Measurements from ENCODE around the gene SERGEF. TPM values are rescaled to one million over a fixed set of nuclear protein-coding genes. Genes with fewer than 3 reads are reported as not detected.

SERGEF gene
- total RNA-seq, 1 experiment from 2014 or later = 26.1 TPM

DNA sequence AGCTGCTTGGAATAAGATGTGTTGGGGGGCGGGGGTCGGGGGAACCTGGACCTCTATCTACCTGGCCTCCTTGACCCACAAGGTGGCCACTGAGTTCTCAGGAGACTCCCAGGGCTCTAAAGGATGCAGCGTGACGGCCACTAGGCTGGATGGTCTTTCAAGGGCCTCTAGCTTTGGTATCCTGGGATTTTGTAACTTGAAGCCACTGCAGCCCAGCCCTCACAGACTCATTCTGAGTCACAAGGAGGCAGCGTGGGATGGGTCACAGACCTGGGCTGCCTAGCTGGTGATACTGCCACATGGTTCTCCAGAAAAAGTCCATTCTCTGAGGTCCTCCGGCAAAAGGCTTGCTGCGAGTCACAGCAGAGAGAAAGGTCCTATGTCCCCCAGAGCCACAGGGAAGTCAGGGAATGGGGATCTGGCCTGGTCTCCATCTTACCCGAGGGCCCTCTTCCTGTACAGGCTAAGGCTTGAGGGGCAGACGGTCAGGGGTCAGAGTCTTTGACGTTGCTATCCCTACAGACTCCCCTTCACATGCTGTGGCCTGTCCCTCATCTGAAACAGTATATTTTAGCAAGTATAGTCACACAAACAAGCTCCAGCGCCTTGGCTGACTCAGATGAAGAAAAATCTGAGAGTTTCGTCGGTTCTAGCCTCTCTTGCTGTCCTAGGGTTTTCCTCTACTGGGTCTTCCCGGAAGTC, 225.9 kb downstream of the SERGEF start:
- DNase-seq (ENCODE audit: low spot score) = peak; percentile 66

DNA sequence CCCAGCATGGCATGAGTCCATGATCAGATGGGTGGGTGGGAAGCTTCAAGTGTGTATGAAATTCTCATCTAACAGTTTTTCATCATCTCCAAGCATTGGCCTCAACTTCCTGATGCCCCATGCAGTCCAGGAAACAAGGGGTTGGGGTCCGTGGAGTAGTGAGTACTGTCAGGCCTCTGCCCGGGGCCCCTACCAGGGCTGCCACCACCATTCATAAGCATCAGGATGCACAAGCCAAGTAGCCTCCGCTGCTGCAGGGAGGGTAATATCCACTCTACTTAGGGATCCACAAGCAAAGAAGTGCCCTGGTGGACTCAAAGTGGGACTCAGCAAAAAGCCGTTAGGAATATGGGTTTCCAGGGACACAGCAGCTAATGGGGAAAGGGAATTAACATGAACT, 229.0 kb downstream of the SERGEF start:
- DNase-seq (ENCODE audit: low spot score) = no peak

DNA sequence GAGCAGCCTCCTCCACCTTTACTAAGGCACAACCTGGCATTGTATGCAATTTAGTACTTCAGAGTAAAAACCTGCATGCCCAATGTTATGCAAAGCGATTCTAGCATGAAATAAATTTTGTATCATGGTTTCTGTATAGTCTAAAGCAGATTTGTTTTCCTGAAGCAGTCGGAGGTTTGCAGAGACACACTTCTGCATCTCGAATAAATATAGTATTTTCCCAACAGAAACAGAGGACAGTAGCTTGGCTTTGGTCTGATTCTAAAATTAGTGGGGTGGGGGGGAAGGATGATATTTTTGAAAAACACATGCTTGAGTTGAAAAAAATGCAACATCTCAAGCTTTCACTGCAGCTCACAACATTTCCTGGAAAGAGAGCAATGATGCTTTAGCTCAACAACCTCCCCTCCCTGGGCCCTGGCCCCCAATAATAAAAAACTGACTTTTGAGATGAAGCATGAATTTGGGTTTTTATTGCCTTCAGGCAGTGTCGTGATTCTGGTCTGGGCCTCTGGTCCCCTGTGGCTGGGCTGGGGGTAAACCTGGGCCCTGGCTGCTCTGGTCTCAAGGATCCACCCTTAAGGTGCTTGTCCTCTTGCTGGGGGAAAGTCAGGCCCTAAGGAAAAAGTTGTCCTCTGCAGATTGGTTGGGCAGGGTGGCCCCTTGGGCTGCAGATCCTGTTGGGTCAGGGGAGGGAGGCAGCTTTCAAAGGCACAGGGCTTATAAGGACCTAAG, 230.1 kb downstream of the SERGEF start:
- no peak for DNase-seq (ENCODE audit: low spot score)

DNA sequence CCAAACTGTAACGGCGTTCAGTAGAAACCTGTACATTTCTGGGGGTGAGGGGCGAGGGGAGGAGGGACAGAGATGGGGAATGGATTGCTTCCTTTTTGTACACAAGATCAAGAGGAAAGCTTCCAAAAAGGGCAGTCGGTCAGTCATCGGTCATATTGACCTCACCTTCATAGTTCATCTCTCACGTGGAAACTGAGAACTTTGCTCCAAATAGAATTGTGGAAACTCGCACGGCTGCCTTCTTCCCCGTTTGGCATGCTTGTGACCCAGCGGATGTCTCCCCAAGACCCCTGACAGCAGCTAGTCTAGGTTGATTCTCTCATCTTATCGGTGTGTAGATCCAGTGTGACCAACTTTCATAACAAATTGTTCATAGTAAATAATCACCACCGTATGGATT, 230.7 kb downstream of the SERGEF start:
- DNase-seq (ENCODE audit: low spot score) = no peak

DNA sequence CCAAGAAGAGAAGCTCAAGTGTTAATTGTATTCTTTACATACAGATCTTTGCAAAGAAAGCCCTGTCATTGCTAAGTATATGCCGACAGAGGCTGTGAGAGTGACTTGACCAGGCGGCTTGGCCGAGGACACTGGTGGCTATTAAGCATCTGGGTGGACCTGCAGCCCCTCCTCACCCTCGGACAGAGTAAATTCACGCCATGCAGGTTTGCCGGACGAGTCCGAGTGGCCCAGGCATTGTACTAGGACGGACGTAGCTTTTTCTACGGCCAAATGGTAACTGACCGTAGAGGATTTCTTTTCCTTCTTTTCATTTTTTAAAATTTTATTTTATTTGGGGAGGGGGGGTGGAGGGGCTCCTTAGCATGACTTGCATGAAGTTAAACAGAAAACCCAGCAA, 231.2 kb downstream of the SERGEF start:
- no peak for DNase-seq (ENCODE audit: low spot score)

DNA sequence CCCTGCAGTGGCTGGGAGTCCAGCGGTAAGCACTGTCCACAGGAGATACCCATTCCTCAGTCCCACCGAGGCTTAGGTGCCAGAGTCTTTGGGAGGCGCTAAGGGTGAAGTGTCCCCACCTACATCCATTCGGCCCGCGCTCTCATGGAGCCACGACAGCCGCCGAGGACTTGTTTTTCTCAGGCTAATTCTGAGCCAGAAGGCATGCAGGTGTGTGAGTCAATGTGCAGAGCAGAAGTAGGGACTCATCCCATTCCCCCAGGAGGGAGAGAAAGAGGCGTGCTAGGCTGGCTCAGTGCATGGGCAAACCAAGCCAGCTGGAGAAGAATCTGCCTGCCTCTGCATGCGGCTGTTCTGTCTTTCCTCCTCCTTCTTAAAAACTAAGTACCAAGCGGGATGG, 231.6 kb downstream of the SERGEF start:
- no peak for DNase-seq (ENCODE audit: low spot score)

DNA sequence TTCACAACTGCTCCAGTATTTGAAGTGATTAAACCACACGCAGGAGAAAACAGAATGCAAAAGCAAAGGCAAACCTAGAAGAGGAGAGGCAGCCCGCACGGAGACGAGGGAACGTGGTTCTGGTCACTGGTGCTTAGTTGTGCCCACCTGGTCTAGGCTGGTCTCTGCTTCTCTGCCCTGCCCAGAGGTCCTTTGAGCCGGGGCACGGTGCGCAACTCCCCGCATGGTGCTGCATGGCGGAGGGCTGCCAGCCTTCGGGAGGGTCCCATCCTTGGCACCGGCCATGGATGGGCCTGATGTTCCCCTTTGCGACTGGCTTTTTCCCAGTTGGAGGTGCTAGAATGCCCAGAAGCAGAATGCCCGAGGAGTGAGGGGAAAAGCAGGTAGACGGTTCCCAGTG, 232.2 kb downstream of the SERGEF start:
- no peak for DNase-seq (ENCODE audit: low spot score)

DNA sequence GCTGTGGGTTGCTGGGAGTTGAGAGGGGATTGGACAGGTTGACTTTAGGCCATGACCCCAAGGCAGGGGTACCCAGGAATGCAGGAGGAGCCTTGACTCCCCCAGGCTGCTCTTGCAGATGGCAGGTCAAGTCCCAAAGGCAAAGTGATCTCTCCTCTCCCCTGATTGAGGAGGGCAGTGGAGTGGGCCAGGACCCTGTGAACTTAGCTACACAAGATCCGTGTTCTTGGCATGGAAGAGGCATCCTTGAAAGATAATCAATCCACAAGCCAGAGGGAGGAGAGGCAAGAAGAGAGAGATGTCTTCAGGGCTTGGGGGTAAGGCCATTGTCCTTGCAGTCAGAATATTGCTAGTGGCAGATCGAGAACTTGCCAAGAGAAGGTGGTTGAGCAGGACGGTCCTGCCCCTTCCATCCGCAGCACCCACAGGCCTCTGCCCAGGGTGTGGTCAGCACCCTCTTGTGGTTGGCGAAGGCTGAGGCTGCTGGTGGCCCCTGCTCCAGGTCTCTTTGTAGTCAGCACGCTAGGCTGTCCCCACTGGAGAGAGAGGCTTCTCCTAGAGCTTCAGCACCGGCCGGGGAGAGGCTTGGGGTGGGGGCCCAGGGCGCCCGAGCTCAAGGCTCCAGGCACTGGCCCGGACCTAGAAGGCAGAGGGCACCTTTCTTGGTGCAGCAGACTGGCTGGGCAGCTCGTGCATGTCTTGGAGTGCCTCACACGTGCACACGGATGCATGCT, 232.8 kb downstream of the SERGEF start:
- DNase-seq (ENCODE audit: low spot score) = no peak

DNA sequence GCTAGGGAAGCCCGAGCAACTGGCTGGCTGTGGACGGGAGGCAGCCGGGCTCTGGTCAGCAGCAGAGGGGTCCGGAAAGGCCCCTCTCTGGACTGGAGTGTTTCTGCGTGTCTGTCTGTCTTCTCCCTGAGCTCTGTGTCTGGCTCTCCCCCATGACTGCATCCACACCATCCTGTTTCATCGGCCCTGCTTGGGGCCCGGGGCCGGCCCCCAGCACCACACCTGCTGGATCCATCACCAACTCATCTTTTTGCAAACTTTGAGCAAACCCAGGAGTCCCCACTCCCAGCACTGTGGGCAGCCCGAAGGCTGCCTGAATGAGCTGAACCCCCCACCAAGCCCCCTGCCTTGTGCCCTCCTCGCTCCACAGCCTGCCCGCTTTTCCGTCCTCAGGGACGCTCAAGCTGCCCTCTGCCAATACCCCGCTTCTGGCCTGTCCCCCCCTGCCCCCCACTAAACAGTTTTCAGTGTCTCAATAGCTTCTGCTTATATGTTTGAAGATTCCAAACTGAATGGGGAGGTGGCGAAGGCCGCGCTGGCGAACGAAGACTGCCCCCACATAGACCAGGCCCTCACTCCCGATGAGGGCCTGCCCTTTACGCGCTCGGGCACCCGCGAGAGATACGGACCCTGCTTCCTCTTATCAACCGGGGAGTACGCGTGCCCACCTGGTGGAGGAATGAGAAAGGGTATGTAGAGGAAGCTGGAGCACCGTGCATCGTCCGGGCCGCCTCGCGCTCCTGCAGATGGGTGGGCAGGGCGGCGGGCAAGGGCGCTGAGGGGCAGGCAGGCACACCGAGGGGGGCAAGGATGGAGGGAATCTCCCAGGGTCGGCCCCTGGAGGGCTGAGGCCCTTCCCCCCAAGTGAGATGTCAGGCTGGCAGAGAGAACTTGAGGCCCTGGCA, 233.6 kb downstream of the SERGEF start:
- DNase-seq (ENCODE audit: low spot score) = no peak

DNA sequence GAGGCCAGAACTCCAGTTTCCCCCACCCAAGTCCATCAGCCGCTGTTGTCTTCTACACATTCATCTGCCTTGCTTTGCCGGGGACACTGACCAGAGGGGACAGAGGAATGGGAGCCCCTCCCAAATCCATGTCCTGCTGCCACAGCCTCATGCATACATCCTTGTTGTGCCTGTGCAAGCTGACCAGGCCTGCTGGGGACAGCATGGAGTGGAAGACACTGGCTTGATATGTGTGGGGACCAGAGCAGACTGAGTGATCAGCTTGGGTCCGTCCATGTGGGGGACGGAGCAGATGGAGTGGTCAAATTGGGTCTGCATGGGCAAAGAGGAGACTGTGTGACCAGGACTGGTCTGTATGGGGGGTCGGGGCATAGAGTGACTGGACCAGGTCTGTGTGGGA, 234.5 kb downstream of the SERGEF start:
- DNase-seq (ENCODE audit: low spot score) = no peak

DNA sequence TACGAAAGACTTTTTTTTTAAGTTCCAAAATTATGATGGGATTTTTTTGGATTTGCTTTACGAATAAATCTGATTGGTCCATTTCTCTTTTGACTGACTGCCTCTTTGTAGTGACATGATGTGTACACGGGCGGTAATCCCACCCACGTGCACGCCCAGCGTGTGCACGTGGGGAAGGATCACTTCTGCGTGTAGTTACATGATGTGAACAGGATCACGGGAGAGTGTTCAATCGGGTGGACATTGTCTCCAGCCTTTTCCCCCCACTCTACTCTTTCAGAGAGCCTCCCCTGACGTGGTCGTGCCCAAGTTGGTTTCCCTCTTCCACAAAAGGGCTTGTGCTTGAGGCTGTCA, 235.1 kb downstream of the SERGEF start:
- no peak for DNase-seq (ENCODE audit: low spot score)

DNA sequence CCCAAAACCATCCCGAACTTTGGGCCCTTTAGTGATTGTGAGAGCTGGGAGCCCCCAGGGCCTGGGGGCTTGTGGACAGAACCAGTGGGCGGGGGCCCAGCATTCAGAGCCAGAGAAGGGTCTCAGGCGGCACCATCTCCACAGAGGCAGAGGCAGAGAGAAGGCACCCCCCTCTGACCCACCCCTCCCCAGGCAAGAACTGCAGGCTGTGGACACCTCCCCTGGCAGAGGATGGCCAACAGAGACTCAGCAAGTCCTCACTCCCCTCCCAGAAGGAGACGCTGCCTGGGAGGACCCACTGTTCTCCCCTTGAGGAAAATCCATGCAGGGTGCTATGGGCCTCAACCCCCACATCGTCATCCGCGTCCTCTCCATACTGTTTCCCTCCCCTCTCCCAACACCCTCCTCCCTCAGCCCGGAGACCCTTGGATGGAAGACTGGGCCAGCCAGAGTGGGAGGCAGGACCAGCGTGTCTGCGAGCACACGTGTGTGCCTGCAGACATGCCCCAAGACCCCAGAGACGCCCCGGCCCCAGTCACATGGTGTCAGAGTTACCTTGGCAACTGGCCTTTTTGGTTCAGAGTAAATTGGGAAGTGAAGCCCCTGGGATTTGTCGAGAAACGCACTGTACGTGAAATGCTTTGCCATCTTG, 235.6 kb downstream of the SERGEF start:
- DNase-seq (ENCODE audit: low spot score) = no peak

DNA sequence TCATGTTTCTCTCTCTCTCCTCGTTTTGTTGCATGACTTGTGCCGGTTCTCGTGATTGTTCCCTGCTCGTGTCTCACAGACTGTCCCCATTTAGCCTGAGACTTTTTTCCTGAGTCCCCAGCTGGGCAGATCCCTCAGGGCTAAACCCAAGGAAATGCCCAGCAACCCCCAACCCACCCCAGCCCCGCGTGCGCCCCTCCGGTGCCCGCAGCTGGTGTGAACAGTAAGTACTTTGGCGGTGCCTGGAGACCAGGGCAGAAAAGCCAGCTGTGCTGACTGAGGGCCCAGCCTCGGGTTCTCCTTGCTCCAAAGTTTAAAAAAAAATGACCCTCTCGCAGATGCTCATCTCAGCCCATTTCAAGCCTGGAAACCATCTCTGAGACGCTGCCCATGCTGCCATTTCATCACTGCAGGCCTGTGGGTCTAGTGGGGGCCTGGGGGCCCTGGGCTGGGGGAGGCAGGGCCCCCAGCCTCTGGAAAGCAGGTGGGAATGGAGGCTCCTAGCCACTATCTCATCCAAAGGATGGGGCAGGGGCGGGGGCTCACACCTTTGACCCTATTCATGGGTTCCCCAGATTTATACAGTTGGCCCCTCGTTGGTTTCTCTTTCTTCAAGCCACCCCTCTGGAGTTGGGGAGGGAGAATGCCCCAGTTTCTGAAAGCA, 236.5 kb downstream of the SERGEF start:
- DNase-seq (ENCODE audit: low spot score) = no peak

DNA sequence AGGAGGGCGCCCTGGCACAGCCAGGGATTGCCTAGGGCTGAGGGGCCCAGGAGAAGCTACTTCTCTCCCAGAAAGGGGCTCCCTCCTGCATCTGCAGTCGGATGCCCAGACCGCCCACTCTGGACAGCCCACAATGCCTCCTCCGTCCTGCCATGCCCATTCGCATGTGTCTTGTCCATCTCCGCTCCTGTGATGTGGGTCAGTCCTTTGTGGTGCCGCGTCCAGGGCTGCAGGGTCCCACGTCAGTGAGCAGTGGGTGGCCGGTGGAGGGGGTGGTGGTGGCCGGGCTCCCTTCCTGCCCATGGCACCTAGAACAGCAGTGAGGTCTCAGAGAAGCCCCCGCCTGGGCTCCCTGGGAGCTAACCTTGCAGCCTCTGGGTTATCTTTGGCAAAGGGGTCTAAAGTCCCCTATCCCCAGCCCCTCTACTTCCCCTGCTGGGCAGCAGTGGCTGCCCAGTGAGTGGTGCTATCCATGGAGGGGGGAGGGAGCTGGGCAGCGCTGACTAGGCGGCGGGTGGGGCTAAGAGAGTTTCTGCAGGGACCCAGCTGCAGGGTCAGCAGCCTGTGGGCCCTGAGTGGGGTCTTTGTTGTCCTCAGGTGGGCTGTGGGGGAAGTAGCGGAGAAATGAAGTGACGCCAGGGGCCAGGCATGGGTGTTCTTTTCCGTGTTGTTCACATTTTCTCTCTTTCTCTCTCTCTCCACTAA, 237.2 kb downstream of the SERGEF start:
- no peak for DNase-seq (ENCODE audit: low spot score)

DNA sequence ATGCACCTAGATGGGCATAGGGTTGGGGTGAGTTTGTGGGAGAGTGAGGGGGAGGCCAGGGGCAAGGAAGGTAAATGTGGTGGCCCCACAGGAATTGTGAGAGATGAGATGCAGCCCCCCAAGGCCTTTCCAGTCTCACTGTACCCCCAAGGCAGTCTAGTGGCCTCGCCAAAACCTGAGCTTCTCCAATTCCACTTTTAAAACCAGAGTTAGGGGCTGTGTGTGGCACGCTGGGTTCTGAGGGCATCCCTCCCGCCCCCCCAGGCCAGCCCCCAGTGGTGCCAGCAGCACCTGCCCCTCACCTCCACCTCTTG, 237.9 kb downstream of the SERGEF start:
- no peak for DNase-seq (ENCODE audit: low spot score)

DNA sequence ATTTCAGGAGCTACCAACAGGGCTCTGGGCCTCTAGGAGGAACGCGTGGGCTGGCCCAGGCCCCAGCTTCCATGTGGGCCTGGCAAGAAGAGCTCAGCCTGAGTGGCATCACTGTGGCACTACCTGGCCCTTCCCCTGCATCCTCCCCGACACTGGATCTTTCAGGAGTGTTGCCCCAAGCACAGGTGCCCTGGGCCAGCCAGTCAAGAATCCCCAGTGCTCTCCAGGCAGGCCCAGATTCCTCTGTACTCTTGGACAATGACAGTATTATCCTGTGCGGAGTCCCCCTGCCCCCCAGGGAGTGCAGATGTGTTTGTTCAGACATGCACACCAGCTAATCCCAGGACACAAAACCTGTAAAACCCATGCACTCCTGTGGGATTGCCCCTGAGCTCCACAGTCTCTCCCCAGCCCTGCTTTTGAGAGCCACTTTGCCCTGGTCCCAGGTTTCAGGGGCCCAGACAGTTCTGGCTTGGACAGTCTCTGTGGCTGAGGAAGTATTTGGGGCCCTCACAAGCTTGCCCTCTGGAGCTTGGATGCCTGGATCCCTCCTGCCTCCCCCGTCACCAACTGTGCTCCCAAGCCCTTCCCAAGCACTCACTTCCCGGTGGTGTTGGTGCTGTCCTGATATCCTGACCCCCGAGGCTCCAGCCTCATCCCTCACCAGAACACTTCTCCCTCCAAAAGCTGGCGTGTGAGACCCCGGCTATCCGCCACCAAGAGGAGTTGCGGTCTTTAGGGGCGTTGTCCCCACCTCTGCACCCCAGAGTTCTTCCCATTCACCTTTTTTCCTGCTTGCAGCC, 238.4 kb downstream of the SERGEF start:
- no peak for DNase-seq (ENCODE audit: low spot score)

DNA sequence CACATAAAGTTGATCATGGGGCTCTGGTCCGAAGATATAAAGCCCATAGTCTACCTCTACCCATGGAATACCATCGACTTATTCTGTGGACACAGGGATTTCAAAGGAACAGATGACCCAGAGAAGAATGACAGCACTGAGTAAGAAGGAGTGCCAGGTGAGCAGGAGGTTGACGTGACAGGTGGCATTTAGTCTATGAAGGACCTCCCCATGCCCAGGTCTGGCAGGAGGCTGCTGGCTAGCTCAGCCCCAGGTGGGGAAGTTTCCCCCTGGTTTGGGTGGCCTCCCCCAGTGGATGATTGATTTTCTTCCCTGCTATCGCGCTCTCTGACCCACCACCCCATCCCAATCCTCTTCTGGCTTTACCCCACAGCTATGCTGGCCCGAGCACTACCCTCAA, 239.2 kb downstream of the SERGEF start:
- no peak for DNase-seq (ENCODE audit: low spot score)

DNA sequence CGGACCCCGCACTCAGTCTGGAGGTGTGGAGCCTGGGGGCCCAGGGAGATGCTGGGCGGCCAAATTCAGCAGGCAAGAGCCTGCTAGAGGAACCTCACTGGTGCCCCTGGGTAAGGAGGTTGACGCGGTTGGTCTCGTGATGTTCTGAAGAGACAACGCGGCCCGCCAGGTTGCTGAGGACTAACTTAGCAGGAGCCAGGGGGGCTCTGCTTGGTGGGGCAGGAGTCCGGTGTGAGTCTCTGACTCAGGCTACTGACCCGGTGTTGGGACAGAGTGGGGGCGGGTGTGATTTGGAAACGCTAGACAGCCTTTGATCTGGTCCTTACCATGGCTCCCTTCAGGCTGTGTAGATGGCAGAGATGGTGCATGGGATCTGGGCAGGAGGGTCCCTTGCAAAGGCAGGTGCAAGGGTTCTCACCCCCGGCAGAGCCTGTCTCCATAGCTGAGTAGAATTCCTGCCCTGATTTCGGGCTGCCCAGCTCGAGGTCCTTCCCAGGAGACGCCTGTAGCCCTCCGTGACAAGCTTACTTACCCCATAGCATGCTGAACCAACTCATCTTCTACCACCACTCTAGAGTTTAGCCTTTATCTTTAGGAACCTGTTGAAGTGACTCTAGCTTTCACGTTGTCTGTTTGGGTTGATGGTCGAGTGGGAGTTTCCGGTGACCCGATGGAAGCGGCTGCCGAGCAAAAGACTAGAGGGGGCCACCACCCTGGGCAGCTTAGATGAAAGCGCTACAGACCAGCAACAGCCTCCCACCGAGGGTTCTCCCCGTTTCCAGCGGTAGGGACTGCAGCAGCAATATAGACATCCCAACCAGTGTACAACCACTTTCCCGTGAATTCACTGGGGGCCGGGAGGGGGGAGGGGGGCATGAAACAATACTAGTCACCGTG, 239.9 kb downstream of the SERGEF start:
- DNase-seq (ENCODE audit: low spot score) = no peak

Data from A172 (cell line).